ENCODE measurements around the gene LAYN. TPM values are rescaled to one million over a fixed set of nuclear protein-coding genes. Genes with fewer than 3 reads are reported as not detected.

The LAYN gene
- total and polyA plus RNA-seq, 2 of the 13 experiments (the other 11 are each of a cell fraction or from before 2014, with no cell fraction given): 0.17 TPM; not detected in 1

GRCh38 chr11:111500481-111500880 lies 40.0 kb upstream of the LAYN start:
- no peak overlapping the region for H2AFZ ChIP-seq (ENCODE audit: low read length)
- TF ChIP-seq KDM2A (CRISPR knock-in tag; IDR thresholded peaks at IDR 0.05; ENCODE audit: borderline replicate concordance, low read depth): no peak
- no peaks in the 10 kb centered on the region for H3K9me3 ChIP-seq (ENCODE audit: low read length)
- whole genome bisulfite sequencing (ENCODE audit: low lambda C conversion rate): 8% methylated on average over 1 of the region's 1 CpG
- no peak for FAIRE-seq
- no peaks in the 10 kb centered on the region for H3K4me1 ChIP-seq (ENCODE audit: insufficient read depth, low read length)
- no peak for DNase-seq (ENCODE audit: low spot score)
- POLR2A ChIA-PET: no interaction called here
- no peaks in the 10 kb centered on the region for H3K79me2 ChIP-seq (ENCODE audit: insufficient read depth, low read length)
- no peak overlapping the region for H3K4me3 ChIP-seq (replicated peaks in 1 of 3; ENCODE audit: insufficient read depth in 1 of 3, low read depth in 2 of 3, low read length in 3 of 3)
- H3K27ac ChIP-seq (ENCODE audit: extremely low read length, insufficient read depth, low read length): no peak overlapping the region
- intact Hi-C loops (cut with micrococcal nuclease; ENCODE audit: unreplicated experiment) (no loop called here), in situ Hi-C loops (cut with HindIII; ENCODE audit: extremely low pct_ligation_motif_present, low pct_unique_long_range_greater_than_20kb) (no loop called here)
- no peak for ATAC-seq
- no peak overlapping the region for H3K9ac ChIP-seq (ENCODE audit: insufficient read depth, low read depth, low read length)
- no peak overlapping the region for H3K4me2 ChIP-seq (ENCODE audit: low read depth, low read length)
- 0 out of 5 replicates have a peak, but pooled peaks cover 0 to 5% of the 10 kb centered on the region in 2 experiments for H3K27me3 ChIP-seq (ENCODE audit: control insufficient read depth in 1 of 2, insufficient read depth in 2 of 2, low read length in 2 of 2)
- BruUV-seq (replicated peaks): no TSS peak
- CTCF ChIA-PET (ENCODE audit: low intra/inter-chr PET ratio, low total read pairs): no interaction called here
- H3K36me3 ChIP-seq (replicated peaks in 1 of 2; ENCODE audit: control insufficient read depth in 1 of 2, insufficient read depth in 2 of 2, low read length in 2 of 2): no peaks in the 10 kb centered on the region
- no peaks in the 10 kb centered on the region for H4K20me1 ChIP-seq (ENCODE audit: insufficient read depth, low read length)

DNA sequence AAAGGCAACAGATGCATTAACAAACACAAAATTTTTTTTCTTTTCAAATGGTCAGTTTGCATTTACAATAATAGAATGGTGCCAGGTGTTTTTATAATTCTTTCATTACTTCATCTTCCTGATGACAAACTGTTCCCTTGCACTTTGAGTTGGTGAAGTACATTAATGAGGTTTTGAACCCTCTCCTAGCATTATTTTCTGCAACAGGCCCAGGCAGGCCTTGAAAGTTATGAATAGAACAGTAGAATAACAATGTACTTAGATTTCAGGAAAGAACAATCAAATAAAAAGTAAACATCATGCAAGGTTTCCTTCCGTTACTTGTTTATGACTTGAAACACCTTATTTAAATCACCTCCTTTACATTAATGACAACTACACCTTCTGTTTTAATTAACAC lies 37.9 kb upstream of the LAYN start:
- Histone ChIP-seq H3K4me1 (ENCODE audit: insufficient read depth, low read length) (no peaks in the 10 kb centered on the region), H4K20me1 (ENCODE audit: insufficient read depth, low read length) (no peaks in the 10 kb centered on the region), H3K9me3 (ENCODE audit: low read length) (no peaks in the 10 kb centered on the region), H3K4me2 (ENCODE audit: low read depth, low read length) (no peak overlapping the region), H3K4me3 (replicated peaks in 1 of 3; ENCODE audit: insufficient read depth in 1 of 3, low read depth in 2 of 3, low read length in 3 of 3) (no peak overlapping the region), H3K27ac (ENCODE audit: extremely low read length, insufficient read depth, low read length) (no peak overlapping the region), H3K79me2 (ENCODE audit: insufficient read depth, low read length) (no peaks in the 10 kb centered on the region), H2AFZ (ENCODE audit: low read length) (no peak overlapping the region), H3K9ac (ENCODE audit: insufficient read depth, low read depth, low read length) (no peak overlapping the region), H3K27me3 (ENCODE audit: control insufficient read depth in 1 of 2, insufficient read depth in 2 of 2, low read length in 2 of 2) (0 out of 5 replicates have a peak, but pooled peaks cover 0 to 4% of the 10 kb centered on the region in 2 experiments), H3K36me3 (replicated peaks in 1 of 2; ENCODE audit: control insufficient read depth in 1 of 2, insufficient read depth in 2 of 2, low read length in 2 of 2) (no peaks in the 10 kb centered on the region)
- no peak for DNase-seq (ENCODE audit: low spot score)
- no TSS peak for BruUV-seq (replicated peaks)
- 31% methylated on average over 1 of the region's 1 CpG for WGBS (ENCODE audit: low lambda C conversion rate)
- ChIA-PET CTCF (ENCODE audit: low intra/inter-chr PET ratio, low total read pairs) (no interaction called here), POLR2A (no interaction called here)
- in situ Hi-C loops (cut with HindIII; ENCODE audit: extremely low pct_ligation_motif_present, low pct_unique_long_range_greater_than_20kb) (no loop called here), intact Hi-C loops (cut with micrococcal nuclease; ENCODE audit: unreplicated experiment) (no loop called here)
- no peak for ATAC-seq
- no peak for FAIRE-seq
- no peak for TF ChIP-seq USF2 (IDR thresholded peaks at IDR 0.05; ENCODE audit: low read depth, low read length)
- no peak for TF ChIP-seq USF2 (CRISPR knock-in tag; IDR thresholded peaks at IDR 0.05; ENCODE audit: borderline replicate concordance)
- TF ChIP-seq NAIF1 (CRISPR knock-in tag; IDR thresholded peaks at IDR 0.05; ENCODE audit: borderline replicate concordance): no peak
- TF ChIP-seq MED13 (CRISPR knock-in tag; IDR thresholded peaks at IDR 0.05): no peak
- TF ChIP-seq, protein P1, sequence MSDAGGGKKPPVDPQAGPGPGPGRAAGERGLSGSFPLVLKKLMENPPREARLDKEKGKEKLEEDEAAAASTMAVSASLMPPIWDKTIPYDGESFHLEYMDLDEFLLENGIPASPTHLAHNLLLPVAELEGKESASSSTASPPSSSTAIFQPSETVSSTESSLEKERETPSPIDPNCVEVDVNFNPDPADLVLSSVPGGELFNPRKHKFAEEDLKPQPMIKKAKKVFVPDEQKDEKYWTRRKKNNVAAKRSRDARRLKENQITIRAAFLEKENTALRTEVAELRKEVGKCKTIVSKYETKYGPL (CRISPR knock-in tag; IDR thresholded peaks at IDR 0.05): no peak
- TF ChIP-seq, protein P2, sequence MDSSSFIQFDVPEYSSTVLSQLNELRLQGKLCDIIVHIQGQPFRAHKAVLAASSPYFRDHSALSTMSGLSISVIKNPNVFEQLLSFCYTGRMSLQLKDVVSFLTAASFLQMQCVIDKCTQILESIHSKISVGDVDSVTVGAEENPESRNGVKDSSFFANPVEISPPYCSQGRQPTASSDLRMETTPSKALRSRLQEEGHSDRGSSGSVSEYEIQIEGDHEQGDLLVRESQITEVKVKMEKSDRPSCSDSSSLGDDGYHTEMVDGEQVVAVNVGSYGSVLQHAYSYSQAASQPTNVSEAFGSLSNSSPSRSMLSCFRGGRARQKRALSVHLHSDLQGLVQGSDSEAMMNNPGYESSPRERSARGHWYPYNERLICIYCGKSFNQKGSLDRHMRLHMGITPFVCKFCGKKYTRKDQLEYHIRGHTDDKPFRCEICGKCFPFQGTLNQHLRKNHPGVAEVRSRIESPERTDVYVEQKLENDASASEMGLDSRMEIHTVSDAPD (CRISPR knock-in tag; IDR thresholded peaks at IDR 0.05): no peak
- no peak for TF ChIP-seq ZBTB3 (CRISPR knock-in tag; IDR thresholded peaks at IDR 0.05; ENCODE audit: borderline replicate concordance, low read depth)
- no peak for TF ChIP-seq ZNF331 (CRISPR knock-in tag; IDR thresholded peaks at IDR 0.05)
- no peak for TF ChIP-seq SOX6 (IDR thresholded peaks at IDR 0.05)
- no peak for TF ChIP-seq SOX6 (CRISPR knock-in tag; IDR thresholded peaks at IDR 0.05)
- TF ChIP-seq FOXC1 (CRISPR knock-in tag; IDR thresholded peaks at IDR 0.05; ENCODE audit: borderline replicate concordance): no peak
- TF ChIP-seq THYN1 (CRISPR knock-in tag; IDR thresholded peaks at IDR 0.05; ENCODE audit: borderline replicate concordance, low read depth): no peak
- TF ChIP-seq THAP11 (CRISPR knock-in tag; IDR thresholded peaks at IDR 0.05): no peak
